ENCODE measurements around the gene OR10A2.
"Not testable (repeated sequence)": the region's sequence is repeated elsewhere in the genome, so short reads cannot be mapped to it uniquely, and the experiment has no call there.

The OR10A2 gene

DNA sequence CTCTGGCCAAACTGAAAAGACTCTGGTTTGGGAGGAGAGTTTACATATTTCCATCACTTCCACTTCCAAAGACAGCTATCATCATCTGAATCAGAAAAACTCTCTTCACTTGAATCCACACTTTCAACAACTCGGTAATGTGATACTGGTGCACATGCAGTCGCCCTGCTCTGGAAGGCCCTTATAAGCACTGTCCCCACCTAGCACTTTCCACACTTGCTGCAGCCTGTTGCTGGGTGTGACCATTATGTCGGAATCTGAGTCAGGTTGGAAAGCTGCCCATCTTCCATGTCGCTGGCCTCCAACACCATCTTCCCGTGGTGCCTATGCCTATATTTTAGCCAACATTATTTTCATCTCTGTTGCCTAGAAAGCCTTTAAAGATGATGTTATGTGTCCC is 18.5 kb upstream of the OR10A2 start:
- no peaks in the 10 kb centered on the region for H3K4me1 ChIP-seq (ENCODE audit: control insufficient read depth, insufficient read depth, low read length)
- H3K9ac ChIP-seq (ENCODE audit: low read length), result no peak overlapping the region
- H3K36me3 ChIP-seq (ENCODE audit: control insufficient read depth, insufficient read depth, low read length, severe bottlenecking), result no peaks in the 10 kb centered on the region
- no peaks in the 10 kb centered on the region for H3K27me3 ChIP-seq (replicated peaks; ENCODE audit: control insufficient read depth, insufficient read depth, low read length)
- no peak overlapping the region for H3K4me3 ChIP-seq (ENCODE audit: low read length)
- DNase-seq (ENCODE audit: low read depth), result no peak
- H3K9me3 ChIP-seq (ENCODE audit: control insufficient read depth, low read length), result peaks cover 9% of the 10 kb centered on the region

DNA sequence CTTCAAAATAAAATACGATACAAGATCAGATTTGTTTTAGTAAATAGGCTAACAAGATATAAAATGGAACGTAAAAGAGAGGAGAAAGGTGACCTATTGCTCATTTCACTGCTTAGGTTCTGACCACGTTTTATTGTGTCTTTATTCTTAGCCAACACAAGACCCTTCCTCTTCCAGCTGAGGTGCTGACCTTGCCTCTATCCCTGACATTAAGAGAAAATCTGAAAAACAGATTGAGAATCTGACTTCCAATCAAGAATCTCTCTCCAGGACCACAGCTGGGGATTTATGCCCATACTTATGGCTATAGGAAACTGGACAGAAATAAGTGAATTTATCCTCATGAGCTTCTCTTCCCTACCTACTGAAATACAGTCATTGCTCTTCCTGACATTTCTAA is 17.5 kb upstream of the OR10A2 start, which contains the start of gene OR10A5:
Gene OR10A5 (plus strand): TSS at position 301 of the 400 bp plus-strand sequence. CDS start 0 bp downstream, at position 301.
- no peak for DNase-seq (ENCODE audit: low read depth)
- H3K4me1 ChIP-seq (ENCODE audit: control insufficient read depth, insufficient read depth, low read length), result no peaks in the 10 kb centered on the region

DNA sequence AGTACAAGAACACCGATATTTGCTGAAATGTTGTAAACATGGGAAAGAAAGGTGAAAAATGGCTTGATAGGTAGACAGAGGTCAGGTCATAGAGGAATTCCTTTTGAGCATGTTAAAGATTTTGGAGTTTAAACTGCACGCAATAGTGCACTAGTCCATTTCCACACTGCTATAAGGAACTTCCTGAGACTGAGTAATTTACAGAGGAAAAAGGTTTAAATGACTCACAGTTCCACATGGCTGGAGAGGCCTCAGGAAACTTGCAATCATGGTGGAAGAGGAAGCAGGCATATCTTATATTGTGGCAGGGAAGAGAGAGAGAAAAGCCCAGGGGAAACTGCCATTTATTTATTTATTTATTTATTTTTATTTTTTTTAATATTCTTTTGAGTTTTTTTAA is 12.3 kb upstream of the OR10A2 start:
- no peaks in the 10 kb centered on the region for H3K4me1 ChIP-seq (ENCODE audit: control insufficient read depth, insufficient read depth, low read length)
- H3K9ac ChIP-seq (ENCODE audit: low read length), result no peak overlapping the region
- H3K36me3 ChIP-seq (ENCODE audit: control insufficient read depth, insufficient read depth, low read length, severe bottlenecking), result no peaks in the 10 kb centered on the region
- H3K27me3 ChIP-seq (replicated peaks; ENCODE audit: control insufficient read depth, insufficient read depth, low read length), result no peaks in the 10 kb centered on the region
- no peak for DNase-seq (ENCODE audit: low read depth)
- H3K9me3 ChIP-seq (ENCODE audit: control insufficient read depth, low read length), result peaks cover 14% of the 10 kb centered on the region
- H3K4me3 ChIP-seq (ENCODE audit: low read length), result no peak overlapping the region

More for the DNA sequence above, 17.5 kb upstream of the OR10A2 start, which contains the start of gene OR10A5:
- no peak within 1 kb of the TSS for H3K4me3 ChIP-seq (ENCODE audit: low read length)
- H3K27me3 ChIP-seq (replicated peaks; ENCODE audit: control insufficient read depth, insufficient read depth, low read length), result no peaks in the 10 kb centered on the region
- no peak within 1 kb of the TSS for H3K9ac ChIP-seq (ENCODE audit: low read length)
- no peaks in the 10 kb centered on the region for H3K36me3 ChIP-seq (ENCODE audit: control insufficient read depth, insufficient read depth, low read length, severe bottlenecking)
- H3K9me3 ChIP-seq (ENCODE audit: control insufficient read depth, low read length), result peaks cover 9% of the 10 kb centered on the region

DNA sequence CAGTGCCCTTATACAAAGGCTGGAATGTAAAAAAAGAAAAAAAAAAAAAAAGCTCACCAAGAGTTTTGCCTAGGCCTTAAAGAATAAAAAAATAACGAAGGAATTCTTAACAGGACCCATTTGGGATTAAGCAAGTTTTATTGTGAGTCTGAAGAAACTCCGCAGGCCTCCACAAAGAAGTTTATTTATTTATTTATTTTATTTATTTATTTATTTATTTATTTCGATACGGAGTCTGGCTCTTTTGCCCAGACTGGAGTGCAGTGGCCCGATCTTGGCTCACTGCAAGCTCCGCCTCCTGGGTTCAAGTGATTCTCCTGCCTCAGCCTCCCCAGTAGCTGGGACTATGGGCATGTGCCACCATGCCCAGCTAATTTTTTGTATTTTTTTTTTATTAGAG is 8.1 kb upstream of the OR10A2 start:
- H3K36me3 ChIP-seq (ENCODE audit: control insufficient read depth, insufficient read depth, low read length, severe bottlenecking); DNase-seq (ENCODE audit: low read depth); H3K4me1 ChIP-seq (ENCODE audit: control insufficient read depth, insufficient read depth, low read length); H3K27me3 ChIP-seq (replicated peaks; ENCODE audit: control insufficient read depth, insufficient read depth, low read length); H3K4me3 ChIP-seq (ENCODE audit: low read length); H3K9ac ChIP-seq (ENCODE audit: low read length): not testable (repeated sequence)
- peaks cover 14% of the 10 kb centered on the region for H3K9me3 ChIP-seq (ENCODE audit: control insufficient read depth, low read length)

DNA sequence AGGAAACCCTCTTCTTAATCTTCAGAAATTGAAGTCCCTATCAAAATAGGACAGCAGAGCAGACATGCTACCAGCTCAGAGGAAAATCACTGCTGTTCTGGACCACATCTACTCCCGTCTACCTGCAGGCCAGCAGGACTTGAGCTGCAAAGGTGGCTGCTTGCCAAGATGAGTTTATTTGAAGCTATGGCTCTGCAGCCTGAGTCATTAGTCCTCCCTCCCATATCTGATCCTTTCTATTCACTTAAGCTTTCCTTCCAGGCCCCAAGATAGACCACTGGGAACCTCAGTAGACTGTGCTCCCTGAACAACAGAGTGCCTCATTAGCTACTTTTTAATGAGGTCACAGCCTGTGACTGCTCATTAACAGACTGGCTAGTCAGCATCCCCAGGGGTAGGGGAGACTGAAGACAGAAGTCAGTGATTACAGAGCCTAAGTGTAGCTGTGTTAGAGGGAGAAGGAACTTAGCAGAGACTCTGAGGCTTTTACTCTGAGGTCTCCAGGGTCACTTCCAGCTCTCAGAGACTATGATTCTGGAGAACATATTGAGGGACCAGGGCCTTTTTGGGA is 6.8 kb upstream of the OR10A2 start:
- H3K4me3 ChIP-seq (ENCODE audit: low read length), result no peak overlapping the region
- no peaks in the 10 kb centered on the region for H3K27me3 ChIP-seq (replicated peaks; ENCODE audit: control insufficient read depth, insufficient read depth, low read length)
- peak; percentile 18 for DNase-seq (ENCODE audit: low read depth)
- H3K9ac ChIP-seq (ENCODE audit: low read length), result no peak overlapping the region
- H3K9me3 ChIP-seq (ENCODE audit: control insufficient read depth, low read length), result peaks cover 14% of the 10 kb centered on the region
- no peaks in the 10 kb centered on the region for H3K4me1 ChIP-seq (ENCODE audit: control insufficient read depth, insufficient read depth, low read length)
- H3K36me3 ChIP-seq (ENCODE audit: control insufficient read depth, insufficient read depth, low read length, severe bottlenecking), result no peaks in the 10 kb centered on the region

DNA sequence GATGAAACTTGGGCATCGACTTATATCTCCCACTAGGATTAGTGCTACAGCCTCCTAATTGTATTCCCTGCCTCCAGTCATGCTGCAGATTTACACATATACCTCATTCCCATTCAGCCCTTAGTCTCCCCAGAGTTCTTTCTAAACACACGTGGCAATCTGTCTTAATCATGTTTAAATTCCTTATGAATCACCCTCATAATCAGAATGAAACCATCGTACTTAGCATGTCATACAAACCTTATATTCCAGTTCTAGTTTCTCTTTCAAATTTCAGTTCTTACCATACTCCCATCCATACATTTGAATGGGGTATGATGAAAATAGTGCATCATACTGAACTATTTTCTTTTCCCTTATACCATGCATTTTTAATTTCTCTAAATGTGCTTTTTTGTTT is 6.0 kb upstream of the OR10A2 start:
- Histone ChIP-seq H3K4me3 (ENCODE audit: low read length) (no peak overlapping the region), H3K4me1 (ENCODE audit: control insufficient read depth, insufficient read depth, low read length) (no peaks in the 10 kb centered on the region), H3K9me3 (ENCODE audit: control insufficient read depth, low read length) (peaks cover 14% of the 10 kb centered on the region), H3K27me3 (replicated peaks; ENCODE audit: control insufficient read depth, insufficient read depth, low read length) (no peaks in the 10 kb centered on the region), H3K9ac (ENCODE audit: low read length) (no peak overlapping the region), H3K36me3 (ENCODE audit: control insufficient read depth, insufficient read depth, low read length, severe bottlenecking) (no peaks in the 10 kb centered on the region)
- no peak for DNase-seq (ENCODE audit: low read depth)

DNA sequence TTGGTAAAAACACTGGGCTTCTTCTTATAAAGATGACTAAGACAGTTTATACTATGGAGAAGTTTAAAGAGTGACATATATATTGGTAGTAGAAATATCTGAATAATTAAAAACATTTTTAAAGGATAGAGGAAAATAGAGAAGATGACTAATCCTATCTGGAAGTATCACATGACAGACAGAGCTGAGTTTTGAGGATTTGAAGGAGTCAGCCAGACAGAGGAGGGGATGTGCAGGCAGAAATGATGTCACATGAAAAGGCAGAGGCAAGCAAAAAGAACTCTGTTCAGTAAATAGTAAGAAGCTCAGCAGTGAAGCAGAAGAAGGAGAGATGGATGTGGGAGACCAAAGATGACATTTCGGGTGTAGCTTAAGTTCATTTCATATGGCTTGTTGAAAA is 1.6 kb downstream of the OR10A2 start:
- Histone ChIP-seq H3K4me3 (ENCODE audit: low read length) (no peak overlapping the region), H3K36me3 (ENCODE audit: control insufficient read depth, insufficient read depth, low read length, severe bottlenecking) (no peaks in the 10 kb centered on the region), H3K9me3 (ENCODE audit: control insufficient read depth, low read length) (no peaks in the 10 kb centered on the region), H3K9ac (ENCODE audit: low read length) (no peak overlapping the region), H3K4me1 (ENCODE audit: control insufficient read depth, insufficient read depth, low read length) (no peaks in the 10 kb centered on the region), H3K27me3 (replicated peaks; ENCODE audit: control insufficient read depth, insufficient read depth, low read length) (no peaks in the 10 kb centered on the region)
- DNase-seq (ENCODE audit: low read depth), result peak; percentile 3

DNA sequence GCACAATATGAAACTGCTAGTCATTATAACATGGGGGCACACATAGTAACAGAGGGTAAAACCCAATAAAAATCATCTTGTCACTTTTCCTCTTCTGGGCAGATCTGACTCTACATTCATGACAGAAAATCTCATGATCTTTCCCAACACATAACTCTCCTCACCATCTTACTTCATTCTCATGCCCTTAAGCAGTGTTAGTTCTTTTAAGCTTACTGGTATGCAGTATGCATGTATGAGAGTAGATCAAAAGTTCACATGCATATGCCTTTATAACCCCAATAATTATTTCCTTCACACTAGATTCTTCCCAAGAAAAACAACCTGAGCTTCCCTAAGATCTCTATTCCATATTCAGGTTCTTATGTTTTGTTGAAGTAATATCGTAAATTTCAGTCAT is 8.4 kb downstream of the OR10A2 start:
- no peaks in the 10 kb centered on the region for H3K36me3 ChIP-seq (ENCODE audit: control insufficient read depth, insufficient read depth, low read length, severe bottlenecking)
- H3K4me3 ChIP-seq (ENCODE audit: low read length), result no peak overlapping the region
- no peak overlapping the region for H3K9ac ChIP-seq (ENCODE audit: low read length)
- DNase-seq (ENCODE audit: low read depth), result no peak
- H3K27me3 ChIP-seq (replicated peaks; ENCODE audit: control insufficient read depth, insufficient read depth, low read length), result no peaks in the 10 kb centered on the region
- no peaks in the 10 kb centered on the region for H3K9me3 ChIP-seq (ENCODE audit: control insufficient read depth, low read length)
- H3K4me1 ChIP-seq (ENCODE audit: control insufficient read depth, insufficient read depth, low read length), result no peaks in the 10 kb centered on the region

DNA sequence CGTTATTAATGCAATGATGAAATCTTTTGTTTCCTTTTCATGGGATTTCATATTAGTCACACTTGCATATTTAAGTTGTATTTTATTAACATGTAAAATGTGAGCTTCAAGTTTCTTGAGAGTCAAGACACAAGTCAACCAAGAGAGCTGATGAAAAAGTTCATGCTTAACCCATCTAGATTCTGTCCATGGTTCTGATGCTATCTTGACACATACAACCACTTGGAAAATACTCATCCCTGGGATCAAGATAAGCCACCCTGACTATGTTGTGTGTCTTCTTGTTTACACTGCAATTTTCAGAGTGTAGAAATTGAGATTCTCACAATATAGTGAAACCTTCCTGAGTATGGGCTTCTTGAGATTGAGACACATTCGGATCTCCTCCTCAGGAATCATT is 12.9 kb downstream of the OR10A2 start:
- no peaks in the 10 kb centered on the region for H3K27me3 ChIP-seq (replicated peaks; ENCODE audit: control insufficient read depth, insufficient read depth, low read length)
- no peak overlapping the region for H3K4me3 ChIP-seq (ENCODE audit: low read length)
- H3K9ac ChIP-seq (ENCODE audit: low read length), result no peak overlapping the region
- H3K4me1 ChIP-seq (ENCODE audit: control insufficient read depth, insufficient read depth, low read length), result no peaks in the 10 kb centered on the region
- DNase-seq (ENCODE audit: low read depth), result no peak
- no peaks in the 10 kb centered on the region for H3K36me3 ChIP-seq (ENCODE audit: control insufficient read depth, insufficient read depth, low read length, severe bottlenecking)
- H3K9me3 ChIP-seq (ENCODE audit: control insufficient read depth, low read length), result peaks cover 2% of the 10 kb centered on the region

DNA sequence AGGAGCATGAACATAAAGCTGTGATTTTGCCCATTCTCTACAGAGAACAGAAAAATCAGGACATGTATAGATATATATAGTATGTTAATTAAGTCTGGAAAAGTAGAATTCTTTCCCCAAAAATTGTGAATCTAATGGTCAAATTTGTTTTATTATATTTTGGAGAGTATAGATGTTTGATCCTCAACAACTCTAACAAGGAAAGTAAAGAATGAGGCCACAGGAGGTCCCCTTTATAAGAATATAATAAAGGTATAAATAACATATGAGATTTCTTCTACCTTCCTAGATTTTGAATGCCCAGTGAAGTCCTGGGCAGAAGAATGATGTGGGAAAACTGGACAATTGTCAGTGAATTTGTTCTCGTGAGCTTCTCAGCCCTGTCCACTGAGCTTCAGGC is 13.5 kb downstream of the OR10A2 start, which contains the start of gene OR10A4:
Gene OR10A4 (plus strand): TSS at position 301 of the 400 bp plus-strand sequence. CDS start 23 bp downstream, at position 324.
- H3K9me3 ChIP-seq (ENCODE audit: control insufficient read depth, low read length), result peaks cover 2% of the 10 kb centered on the region
- H3K36me3 ChIP-seq (ENCODE audit: control insufficient read depth, insufficient read depth, low read length, severe bottlenecking), result no peaks in the 10 kb centered on the region
- no peak for DNase-seq (ENCODE audit: low read depth)
- H3K4me1 ChIP-seq (ENCODE audit: control insufficient read depth, insufficient read depth, low read length), result no peaks in the 10 kb centered on the region
- H3K27me3 ChIP-seq (replicated peaks; ENCODE audit: control insufficient read depth, insufficient read depth, low read length), result no peaks in the 10 kb centered on the region
- no peak within 1 kb of the TSS for H3K9ac ChIP-seq (ENCODE audit: low read length)
- no peak within 1 kb of the TSS for H3K4me3 ChIP-seq (ENCODE audit: low read length)

DNA sequence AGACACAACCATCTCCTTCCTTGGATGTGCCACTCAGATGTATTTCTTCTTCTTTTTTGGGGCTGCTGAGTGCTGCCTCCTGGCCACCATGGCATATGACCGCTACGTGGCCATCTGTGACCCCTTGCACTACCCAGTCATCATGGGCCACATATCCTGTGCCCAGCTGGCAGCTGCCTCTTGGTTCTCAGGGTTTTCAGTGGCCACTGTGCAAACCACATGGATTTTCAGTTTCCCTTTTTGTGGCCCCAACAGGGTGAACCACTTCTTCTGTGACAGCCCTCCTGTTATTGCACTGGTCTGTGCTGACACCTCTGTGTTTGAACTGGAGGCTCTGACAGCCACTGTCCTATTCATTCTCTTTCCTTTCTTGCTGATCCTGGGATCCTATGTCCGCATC is 14.1 kb downstream of the OR10A2 start:
- peaks cover 2% of the 10 kb centered on the region for H3K9me3 ChIP-seq (ENCODE audit: control insufficient read depth, low read length)
- H3K9ac ChIP-seq (ENCODE audit: low read length), result no peak overlapping the region
- no peaks in the 10 kb centered on the region for H3K27me3 ChIP-seq (replicated peaks; ENCODE audit: control insufficient read depth, insufficient read depth, low read length)
- no peaks in the 10 kb centered on the region for H3K4me1 ChIP-seq (ENCODE audit: control insufficient read depth, insufficient read depth, low read length)
- no peak for DNase-seq (ENCODE audit: low read depth)
- H3K4me3 ChIP-seq (ENCODE audit: low read length), result no peak overlapping the region
- no peaks in the 10 kb centered on the region for H3K36me3 ChIP-seq (ENCODE audit: control insufficient read depth, insufficient read depth, low read length, severe bottlenecking)

DNA sequence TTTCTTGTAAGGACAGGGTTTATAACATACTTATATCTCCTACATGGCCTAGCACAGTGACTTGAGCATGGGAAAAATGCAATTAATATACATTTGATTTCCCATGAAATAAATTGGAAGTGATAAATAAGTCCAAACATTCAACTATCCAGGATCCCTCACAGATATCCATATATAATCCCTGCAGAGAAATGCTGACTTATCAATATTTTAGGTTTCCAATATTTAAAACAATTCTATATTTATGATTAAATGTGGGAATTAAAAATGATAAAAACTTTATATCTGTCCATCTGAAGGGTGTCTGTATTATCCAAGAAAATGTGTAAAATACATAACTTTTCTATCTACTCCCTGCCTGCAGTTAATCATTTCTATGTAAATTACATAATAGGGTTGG is 19.9 kb downstream of the OR10A2 start:
- Histone ChIP-seq H3K27me3 (replicated peaks; ENCODE audit: control insufficient read depth, insufficient read depth, low read length) (no peaks in the 10 kb centered on the region), H3K4me1 (ENCODE audit: control insufficient read depth, insufficient read depth, low read length) (no peaks in the 10 kb centered on the region), H3K4me3 (ENCODE audit: low read length) (no peak overlapping the region), H3K9ac (ENCODE audit: low read length) (no peak overlapping the region), H3K36me3 (ENCODE audit: control insufficient read depth, insufficient read depth, low read length, severe bottlenecking) (no peaks in the 10 kb centered on the region), H3K9me3 (ENCODE audit: control insufficient read depth, low read length) (no peaks in the 10 kb centered on the region)
- no peak for DNase-seq (ENCODE audit: low read depth)

Data from adipocyte (in vitro differentiated cells).